SK-N-SH (cell line): ENCODE results near the gene COBL. TPM values are rescaled to one million over a fixed set of nuclear protein-coding genes. Genes with fewer than 3 reads are reported as not detected.

Experiments used
- CTCF ChIA-PET: fragments of 300-600, 350-600 bp; formaldehyde crosslinking; extraction: SDS; loops from one replicate; lab custom pipeline; 2021; lab: Yijun Ruan, JAX
- POLR2A ChIA-PET: fragments of 350-600 bp; sonication (Branson Sonifier 250); formaldehyde crosslinking; extraction: SDS; loops from one replicate; lab custom pipeline; 2020; ENCODE audit warnings: antibody characterized with exemption, inconsistent platforms; lab: Yijun Ruan, JAX
- DNase-seq: peaks from one replicate; pipeline ENCODE4 v3.0.0; 2012
- H2AFZ ChIP-seq: fragments of 200-600 bp; sonication (generic); 2 replicates; pipeline ENCODE4 v1.8.1; 2016; ENCODE audit warnings: antibody characterized with exemption, mild to moderate bottlenecking, low read depth
- H3F3A ChIP-seq: fragments of 200-600 bp; sonication (generic); replicated peaks from 2 replicates; pipeline ENCODE3; 2016; ENCODE audit warnings: antibody characterized with exemption, mild to moderate bottlenecking; ENCODE audit not compliant: insufficient read depth
- H3K27ac ChIP-seq, 2 experiments: fragments of 200-500 bp in 1 of 2; fragments of 200-600 bp in 1 of 2; sonication (Bioruptor generic) in 1 of 2; sonication (generic), shearing (Covaris generic) in 1 of 2; 2 replicates each; pipeline versions ENCODE4 v1.5.1 to v1.6.1; 2014 to 2016; ENCODE audit warnings: low read depth in 2 of 2, inconsistent platforms in 1 of 2, low read length in 1 of 2, mild to moderate bottlenecking in 1 of 2, mixed read lengths in 1 of 2
- H3K27me3 ChIP-seq: fragments of 200-600 bp; sonication (generic), shearing (Covaris generic); 2 replicates; pipeline ENCODE4 v1.6.1; 2016; ENCODE audit warnings: mixed run types; ENCODE audit not compliant: insufficient read depth
- H3K36me3 ChIP-seq, 2 experiments: fragments of 200-500 bp in 1 of 2; fragments of 200-600 bp in 1 of 2; sonication (Bioruptor generic) in 1 of 2; sonication (generic) in 1 of 2; replicated peaks in 1 of 2; 2 replicates each; pipeline versions ENCODE3 to v1.5.1; 2014 to 2016; ENCODE audit warnings: low read length in 1 of 2, mild to moderate bottlenecking in 1 of 2; ENCODE audit not compliant: insufficient read depth in 2 of 2, control insufficient read depth in 1 of 2
- H3K4me1 ChIP-seq, 2 experiments: fragments of 200-500 bp in 1 of 2; fragments of 200-600 bp in 1 of 2; sonication (Bioruptor generic) in 1 of 2; sonication (generic), shearing (Covaris generic) in 1 of 2; 2 replicates each; pipeline versions ENCODE4 v1.5.1 to v1.6.1; 2014 to 2016; ENCODE audit warnings: low read depth in 1 of 2, low read length in 1 of 2, mixed run types in 1 of 2; ENCODE audit not compliant: insufficient read depth in 2 of 2, control insufficient read depth in 1 of 2
- H3K4me2 ChIP-seq: fragments of 200-600 bp; sonication (generic), shearing (Covaris generic); 2 replicates; pipeline ENCODE4 v1.6.1; 2017; ENCODE audit warnings: mixed run types
- H3K4me3 ChIP-seq, 2 experiments: fragments of 200-500 bp in 1 of 2; fragments of 200-600 bp in 1 of 2; sonication (Bioruptor generic) in 1 of 2; sonication (generic), shearing (Covaris generic) in 1 of 2; 2 replicates each; pipeline versions ENCODE4 v1.5.1 to v1.8.1; 2014 to 2016; ENCODE audit warnings: low read depth in 2 of 2, inconsistent platforms in 1 of 2, low read length in 1 of 2, mild to moderate bottlenecking in 1 of 2, mixed read lengths in 1 of 2, moderate library complexity in 1 of 2
- H3K79me2 ChIP-seq: fragments of 200-600 bp; sonication (generic); 2 replicates; pipeline ENCODE4 v1.8.1; 2017; ENCODE audit warnings: mild to moderate bottlenecking; ENCODE audit not compliant: insufficient read depth
- H3K9ac ChIP-seq: fragments of 200-600 bp; sonication (generic); 2 replicates; pipeline ENCODE4 v1.6.1; 2017; ENCODE audit warnings: mixed run types
- H3K9me2 ChIP-seq: fragments of 200-600 bp; sonication (generic); 2 replicates; pipeline ENCODE4 v1.6.1; 2017; ENCODE audit warnings: mixed run types
- H3K9me3 ChIP-seq: fragments of 200-600 bp; sonication (generic); 2 replicates; pipeline ENCODE4 v1.6.1; 2017; ENCODE audit warnings: mixed run types, mild to moderate bottlenecking, moderate library complexity
- H4K20me1 ChIP-seq: fragments of 200-600 bp; sonication (generic); 2 replicates; pipeline ENCODE4 v1.6.1; 2017; ENCODE audit warnings: mild to moderate bottlenecking, mixed run types; ENCODE audit not compliant: insufficient read depth
- CHD2 ChIP-seq: fragments of 150-350 bp; IDR thresholded peaks from 2 replicates; pipeline ENCODE4 v1.6.1; 2018; ENCODE audit warnings: low read length; ENCODE audit not compliant: partially characterized antibody
- EZH2phosphoT487 ChIP-seq: fragments of 200-600 bp; sonication (generic); IDR thresholded peaks from 2 replicates; pipeline ENCODE4 v1.6.1; 2017; ENCODE audit warnings: low read depth, mixed run types, mild to moderate bottlenecking, antibody characterized with exemption, moderate library complexity, borderline replicate concordance
- FOSL2 ChIP-seq: IDR thresholded peaks from 2 replicates; pipeline ENCODE4 v1.4.0; 2012; ENCODE audit warnings: low read depth, mild to moderate bottlenecking, moderate library complexity, borderline replicate concordance
- FOXJ3 ChIP-seq: sonication (generic); formaldehyde crosslinking; IDR thresholded peaks from 2 replicates; pipeline ENCODE4 v1.5.1; 2020; ENCODE audit warnings: mild to moderate bottlenecking, missing genetic modification reagents
- FOXM1 ChIP-seq: IDR thresholded peaks from 2 replicates; pipeline ENCODE4 v1.4.0; 2012; ENCODE audit warnings: low read depth, mild to moderate bottlenecking
- GABPA ChIP-seq: IDR thresholded peaks from 2 replicates; pipeline ENCODE4 v1.4.0; 2012; ENCODE audit warnings: low read depth, mild to moderate bottlenecking
- NFIC ChIP-seq: IDR thresholded peaks from 2 replicates; pipeline ENCODE4 v1.4.0; 2012; ENCODE audit warnings: borderline replicate concordance
- POLR2AphosphoS5 ChIP-seq: IDR thresholded peaks from 2 replicates; pipeline ENCODE4 v1.6.1; 2012; ENCODE audit warnings: low read depth, low read length
- RAD21 ChIP-seq: IDR thresholded peaks from 2 replicates; pipeline ENCODE4 v1.6.1; 2012; ENCODE audit warnings: mild to moderate bottlenecking, low read length
- RXRA ChIP-seq: IDR thresholded peaks from 2 replicates; pipeline ENCODE4 v1.4.0; 2012; ENCODE audit warnings: low read depth, mild to moderate bottlenecking, borderline replicate concordance
- SIN3A ChIP-seq: IDR thresholded peaks from 2 replicates; pipeline ENCODE4 v1.6.1; 2012; ENCODE audit warnings: low read depth, mild to moderate bottlenecking, low read length, moderate library complexity, borderline replicate concordance
- SMC3 ChIP-seq: IDR thresholded peaks from 2 replicates; pipeline ENCODE4 v1.6.1; 2012; ENCODE audit warnings: low read depth, low read length, improper control_type of control experiment
- TAF1 ChIP-seq: IDR thresholded peaks from 2 replicates; pipeline ENCODE4 v1.6.1; 2012; ENCODE audit warnings: low read depth, mild to moderate bottlenecking, low read length, moderate library complexity, borderline replicate concordance
- TEAD4 ChIP-seq: IDR thresholded peaks from 2 replicates; pipeline ENCODE4 v1.4.0; 2012; ENCODE audit warnings: mild to moderate bottlenecking, borderline replicate concordance; ENCODE audit not compliant: insufficient read depth
- YY1 ChIP-seq: IDR thresholded peaks from 2 replicates; pipeline ENCODE4 v1.4.0; 2012; ENCODE audit warnings: low read depth, mild to moderate bottlenecking
- WGBS: methylation state at CpG from one replicate; pipeline ENCODE4 v1.1.6; 2017; ENCODE audit warnings: low lambda C conversion rate; 5-methylcytosine and 5-hydroxymethylcytosine counted together
- polyA plus RNA-seq, 3 experiments: library from polyadenylated mRNA; depleted of rRNA; stranded (reverse); fragments of >200 nt; gene quantifications; 2 replicates each; pipeline ENCODE4 v1.2.3, GENCODE V29; 2012
- TF ChIP-seq, protein P1 (sequence below): fragments of 150-350 bp; IDR thresholded peaks from 2 replicates; pipeline ENCODE4 v1.6.1; 2017; ENCODE audit warnings: antibody characterized with exemption, low read length, low read depth, borderline replicate concordance
- TF ChIP-seq, protein P2 (sequence below): IDR thresholded peaks from 2 replicates; pipeline ENCODE4 v1.4.0; 2012; ENCODE audit warnings: low read depth
- TF ChIP-seq, protein P3 (sequence below): IDR thresholded peaks from 2 replicates; pipeline ENCODE4 v1.4.0; 2012; ENCODE audit warnings: low read depth, borderline replicate concordance
- TF ChIP-seq, protein P4 (sequence below): fragments of 200-600 bp; sonication (generic); IDR thresholded peaks from 2 replicates; pipeline ENCODE4 v1.6.1; 2017; ENCODE audit warnings: antibody characterized with exemption, mild to moderate bottlenecking, moderate library complexity

Gene COBL
- polyA plus RNA-seq, 1 of the 3 experiments (the other 2 are of a cell fraction) = under 0.01 TPM

DNA sequence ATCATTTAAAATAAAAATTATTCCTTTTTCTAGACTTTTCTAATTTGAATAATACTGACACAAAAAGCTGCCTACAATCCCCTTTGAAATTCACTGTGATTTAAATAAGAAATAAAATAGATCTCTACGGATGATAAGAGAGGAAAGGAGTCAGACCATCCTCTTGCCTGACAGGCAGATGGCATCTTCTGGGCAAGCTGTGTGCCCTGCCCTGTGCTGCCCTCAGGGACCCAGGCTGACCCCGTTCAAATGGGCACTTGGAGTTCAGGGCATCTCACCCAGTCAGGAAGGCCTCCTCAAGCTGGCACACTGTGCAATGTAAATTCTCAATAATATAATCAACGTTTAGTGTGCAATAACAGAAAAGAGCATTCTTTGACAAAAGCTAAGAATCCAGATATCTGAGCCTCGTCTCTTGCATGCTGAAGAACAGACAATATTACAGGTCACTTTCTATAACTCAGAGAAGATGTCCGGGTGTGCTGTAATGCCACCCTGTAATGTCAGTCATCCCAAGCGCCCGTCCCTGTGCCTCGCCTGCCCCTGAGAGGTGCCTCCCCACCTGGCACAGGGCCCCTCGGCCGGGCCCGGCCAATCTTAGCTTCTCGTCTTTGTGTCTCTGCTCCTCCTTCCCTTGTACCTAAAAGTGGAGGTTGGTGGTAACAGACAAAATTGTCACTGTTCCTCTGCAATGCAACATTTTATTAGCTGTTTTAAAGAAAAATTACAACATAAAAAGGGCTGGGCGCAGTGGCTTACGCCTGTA, 263.3 kb downstream of the COBL start:
- POLR2A ChIA-PET = no interaction called here
- Histone ChIP-seq H3K4me2 (no peak overlapping the region), H2AFZ (no peak overlapping the region), H3K4me3 (no peak overlapping the region), H3K9me2 (no peaks in the 10 kb centered on the region), H4K20me1 (no peaks in the 10 kb centered on the region), H3F3A (no peaks in the 10 kb centered on the region), H3K27ac (no peak overlapping the region), H3K4me1 (no peaks in the 10 kb centered on the region)
- TF ChIP-seq NFIC (no peak), CHD2 (no peak), GABPA (no peak), FOXJ3 (CRISPR knock-in tag) (no peak), YY1 (no peak), TAF1 (no peak), SMC3 (no peak), EZH2phosphoT487 (no peak)
- TF ChIP-seq, protein P1, sequence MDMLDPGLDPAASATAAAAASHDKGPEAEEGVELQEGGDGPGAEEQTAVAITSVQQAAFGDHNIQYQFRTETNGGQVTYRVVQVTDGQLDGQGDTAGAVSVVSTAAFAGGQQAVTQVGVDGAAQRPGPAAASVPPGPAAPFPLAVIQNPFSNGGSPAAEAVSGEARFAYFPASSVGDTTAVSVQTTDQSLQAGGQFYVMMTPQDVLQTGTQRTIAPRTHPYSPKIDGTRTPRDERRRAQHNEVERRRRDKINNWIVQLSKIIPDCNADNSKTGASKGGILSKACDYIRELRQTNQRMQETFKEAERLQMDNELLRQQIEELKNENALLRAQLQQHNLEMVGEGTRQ = no peak
- TF ChIP-seq, all 33 proteins: peak for 0
- no peak for DNase-seq
- no peak overlapping the region for H3K9ac ChIP-seq
- H3K79me2 ChIP-seq = no peaks in the 10 kb centered on the region
- CTCF ChIA-PET = interaction anchor here (0.7 to 2.0 kb wide), 5 partner anchors 30 to 280 kb away, joined by 3 to 5 read pairs (median 3); no protein-coding TSS in a partner anchor
- H3K9me3 ChIP-seq = no peaks in the 10 kb centered on the region
- H3K27me3 ChIP-seq = peaks cover 78% of the 10 kb centered on the region
- H3K36me3 ChIP-seq = no peaks in the 10 kb centered on the region
- WGBS = 27% methylated on average over 14 of the region's 14 CpGs

DNA sequence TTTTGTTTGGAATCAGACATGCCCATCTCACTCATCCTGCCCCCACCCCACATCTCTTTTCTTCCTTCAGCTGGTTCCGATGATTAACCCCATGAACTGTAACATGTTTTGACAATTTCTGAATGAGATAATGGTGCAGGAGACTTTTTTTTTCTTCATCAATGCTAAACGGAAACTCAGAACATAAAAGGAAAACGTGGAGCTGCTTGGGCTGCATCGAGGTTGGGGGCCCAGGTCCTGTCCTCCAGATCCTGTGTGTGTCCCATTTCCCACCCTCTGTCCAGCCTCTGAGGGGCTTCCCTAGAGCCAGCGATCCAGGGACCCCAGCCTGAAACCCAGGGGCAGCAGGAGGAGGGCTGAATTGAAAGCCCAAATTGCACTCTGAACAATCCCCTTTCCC, 270.1 kb downstream of the COBL start:
- H3K4me3 ChIP-seq = no peak overlapping the region
- no peaks in the 10 kb centered on the region for H3K79me2 ChIP-seq
- no peaks in the 10 kb centered on the region for H3K36me3 ChIP-seq
- H3K9me3 ChIP-seq = no peaks in the 10 kb centered on the region
- CTCF ChIA-PET = no interaction called here
- no peak overlapping the region for H3K9ac ChIP-seq
- no peak overlapping the region for H3K27ac ChIP-seq
- WGBS = 6% methylated on average over 5 of the region's 5 CpGs
- no peaks in the 10 kb centered on the region for H4K20me1 ChIP-seq
- no peak for DNase-seq
- H2AFZ ChIP-seq = no peak overlapping the region
- H3F3A ChIP-seq = no peaks in the 10 kb centered on the region
- H3K9me2 ChIP-seq = no peaks in the 10 kb centered on the region
- no peaks in the 10 kb centered on the region for H3K4me1 ChIP-seq
- H3K4me2 ChIP-seq = no peak overlapping the region
- H3K27me3 ChIP-seq = peaks cover 74% of the 10 kb centered on the region
- TF ChIP-seq POLR2AphosphoS5 = no peak
- TF ChIP-seq, protein P1 = no peak
- TF ChIP-seq, protein P2, sequence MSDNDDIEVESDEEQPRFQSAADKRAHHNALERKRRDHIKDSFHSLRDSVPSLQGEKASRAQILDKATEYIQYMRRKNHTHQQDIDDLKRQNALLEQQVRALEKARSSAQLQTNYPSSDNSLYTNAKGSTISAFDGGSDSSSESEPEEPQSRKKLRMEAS = no peak
- TF ChIP-seq RXRA = no peak
- no peak for TF ChIP-seq SIN3A
- TF ChIP-seq, protein P3, sequence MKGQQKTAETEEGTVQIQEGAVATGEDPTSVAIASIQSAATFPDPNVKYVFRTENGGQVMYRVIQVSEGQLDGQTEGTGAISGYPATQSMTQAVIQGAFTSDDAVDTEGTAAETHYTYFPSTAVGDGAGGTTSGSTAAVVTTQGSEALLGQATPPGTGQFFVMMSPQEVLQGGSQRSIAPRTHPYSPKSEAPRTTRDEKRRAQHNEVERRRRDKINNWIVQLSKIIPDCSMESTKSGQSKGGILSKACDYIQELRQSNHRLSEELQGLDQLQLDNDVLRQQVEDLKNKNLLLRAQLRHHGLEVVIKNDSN = no peak
- TF ChIP-seq TEAD4 = no peak
- TF ChIP-seq RAD21 = no peak
- TF ChIP-seq FOXM1 = no peak
- no peak for TF ChIP-seq FOSL2
- TF ChIP-seq, protein P4, sequence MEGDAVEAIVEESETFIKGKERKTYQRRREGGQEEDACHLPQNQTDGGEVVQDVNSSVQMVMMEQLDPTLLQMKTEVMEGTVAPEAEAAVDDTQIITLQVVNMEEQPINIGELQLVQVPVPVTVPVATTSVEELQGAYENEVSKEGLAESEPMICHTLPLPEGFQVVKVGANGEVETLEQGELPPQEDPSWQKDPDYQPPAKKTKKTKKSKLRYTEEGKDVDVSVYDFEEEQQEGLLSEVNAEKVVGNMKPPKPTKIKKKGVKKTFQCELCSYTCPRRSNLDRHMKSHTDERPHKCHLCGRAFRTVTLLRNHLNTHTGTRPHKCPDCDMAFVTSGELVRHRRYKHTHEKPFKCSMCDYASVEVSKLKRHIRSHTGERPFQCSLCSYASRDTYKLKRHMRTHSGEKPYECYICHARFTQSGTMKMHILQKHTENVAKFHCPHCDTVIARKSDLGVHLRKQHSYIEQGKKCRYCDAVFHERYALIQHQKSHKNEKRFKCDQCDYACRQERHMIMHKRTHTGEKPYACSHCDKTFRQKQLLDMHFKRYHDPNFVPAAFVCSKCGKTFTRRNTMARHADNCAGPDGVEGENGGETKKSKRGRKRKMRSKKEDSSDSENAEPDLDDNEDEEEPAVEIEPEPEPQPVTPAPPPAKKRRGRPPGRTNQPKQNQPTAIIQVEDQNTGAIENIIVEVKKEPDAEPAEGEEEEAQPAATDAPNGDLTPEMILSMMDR = no peak
- POLR2A ChIA-PET = no interaction called here
